Peyer's patch (tissue), 4 donors: ENCODE measurements around the gene CDH11. TPM values are rescaled to one million over a fixed set of nuclear protein-coding genes. Genes with fewer than 3 reads are reported as not detected.

Source experiments
- DNase-seq, 3 donors: peaks; one replicate each; pipeline ENCODE4 v3.0.0-alpha.2; 2017 to 2019
- H3K27ac ChIP-seq, 4 donors: fragments of 200-600 bp; sonication (generic); one replicate each; pipeline ENCODE4 v1.5.1; 2016 to 2019
- H3K27me3 ChIP-seq, 2 donors: fragments of 200-600 bp; sonication (generic); one replicate each; pipeline ENCODE4 v1.5.1; 2019
- H3K36me3 ChIP-seq, 3 donors: fragments of 200-600 bp; sonication (generic); one replicate each; pipeline ENCODE4 v1.5.1; 2016 to 2019
- H3K4me1 ChIP-seq, 4 donors: fragments of 200-600 bp; sonication (generic); one replicate each; pipeline ENCODE4 v1.5.1; 2016 to 2019
- H3K4me3 ChIP-seq, 4 donors: fragments of 200-600 bp; sonication (generic); 1 replicate in 3 of 4; 2 replicates in 1 of 4; pipeline ENCODE4 v1.5.1; 2016 to 2019; ENCODE audit warnings: mild to moderate bottlenecking in 1 of 4
- H3K9me3 ChIP-seq, 4 donors: fragments of 200-600 bp; sonication (generic); one replicate each; pipeline ENCODE4 v1.5.1; 2016 to 2019; ENCODE audit warnings: mild to moderate bottlenecking in 1 of 4
- CTCF ChIP-seq, 6 experiments: fragments of 450-650 bp in 4 of 6; fragments of 200-600 bp in 2 of 6; sonication (generic) in 1 of 6; IDR thresholded peaks; one replicate each; pipeline ENCODE4 v1.5.1; 2017 to 2019; ENCODE audit warnings: antibody characterized with exemption in 6 of 6, mild to moderate bottlenecking in 3 of 6, moderate library complexity in 1 of 6
- POLR2A ChIP-seq, 2 donors: fragments of 450-650 bp; IDR thresholded peaks; one replicate each; pipeline ENCODE4 v1.5.1; 2017; ENCODE audit warnings: antibody characterized with exemption in 2 of 2, mild to moderate bottlenecking in 2 of 2, moderate library complexity in 2 of 2
- total RNA-seq, 4 donors: library from RNA; depleted of rRNA; stranded (reverse); fragments of >200 nt; gene quantifications; one replicate each; pipeline ENCODE4 v1.1.0, GENCODE V29; 2016

Gene CDH11
- total RNA-seq, 4 donors from 2014 or later, result 2.1 to 16.5 (median 4.9) TPM

- TF ChIP-seq POLR2A (IDR thresholded peaks at IDR 0.05) (no peak), CTCF (IDR thresholded peaks at IDR 0.05) (no peak)
- no peaks in the 10 kb centered on the region for H3K27me3 ChIP-seq
- H3K4me3 ChIP-seq, result no peak overlapping the region
- H3K9me3 ChIP-seq, result no peaks in the 10 kb centered on the region
- no peak for DNase-seq
- no peaks in the 10 kb centered on the region for H3K36me3 ChIP-seq
- H3K27ac ChIP-seq, result no peak overlapping the region
- H3K4me1 ChIP-seq, result no peaks in the 10 kb centered on the region
These were observed 83.8 kb downstream of the CDH11 start for GRCh38 chr16:65038100-65038499.

GRCh38 chr16:65037556-65037955, 84.3 kb downstream of the CDH11 start:
- TF ChIP-seq POLR2A (IDR thresholded peaks at IDR 0.05) (no peak), CTCF (IDR thresholded peaks at IDR 0.05) (no peak)
- Histone ChIP-seq H3K27me3 (no peaks in the 10 kb centered on the region), H3K9me3 (no peaks in the 10 kb centered on the region), H3K4me1 (no peaks in the 10 kb centered on the region), H3K36me3 (no peaks in the 10 kb centered on the region), H3K4me3 (no peak overlapping the region), H3K27ac (no peak overlapping the region)
- no peak for DNase-seq

GRCh38 chr16:65034915-65035314, 86.9 kb downstream of the CDH11 start:
- Histone ChIP-seq H3K27ac (no peak overlapping the region), H3K27me3 (no peaks in the 10 kb centered on the region), H3K9me3 (no peaks in the 10 kb centered on the region), H3K4me3 (no peak overlapping the region), H3K36me3 (no peaks in the 10 kb centered on the region), H3K4me1 (no peaks in the 10 kb centered on the region)
- no peak for TF ChIP-seq POLR2A (IDR thresholded peaks at IDR 0.05)
- TF ChIP-seq CTCF (IDR thresholded peaks at IDR 0.05), result no peak
- DNase-seq, result no peak

DNA sequence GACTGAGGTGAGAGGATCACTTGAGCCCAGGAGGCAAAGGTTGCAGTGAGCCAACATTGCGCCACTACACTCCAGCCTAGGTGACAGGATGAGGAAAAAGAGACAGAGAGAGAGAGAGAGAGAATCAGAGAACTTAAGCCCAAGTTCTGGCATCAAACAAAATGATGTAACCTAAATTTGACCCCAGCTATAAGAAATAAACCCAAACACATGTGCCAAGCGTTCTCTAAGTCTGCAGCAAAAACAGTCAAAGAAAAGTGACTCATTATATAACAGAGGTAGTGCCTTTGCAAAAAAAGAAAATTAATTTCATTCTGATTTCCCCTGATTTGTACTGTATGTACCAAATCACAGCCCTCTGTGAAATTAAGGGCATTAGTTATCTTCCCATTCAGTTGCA, 89.5 kb downstream of the CDH11 start:
- no peak for TF ChIP-seq POLR2A (IDR thresholded peaks at IDR 0.05)
- TF ChIP-seq CTCF (IDR thresholded peaks at IDR 0.05), result no peak
- H3K4me3 ChIP-seq, result no peak overlapping the region
- H3K9me3 ChIP-seq, result no peaks in the 10 kb centered on the region
- no peak for DNase-seq
- H3K27ac ChIP-seq, result no peak overlapping the region
- no peaks in the 10 kb centered on the region for H3K36me3 ChIP-seq
- H3K4me1 ChIP-seq, result no peaks in the 10 kb centered on the region
- H3K27me3 ChIP-seq, result no peaks in the 10 kb centered on the region

- Histone ChIP-seq H3K27ac (no peak overlapping the region), H3K4me3 (no peak overlapping the region), H3K36me3 (no peaks in the 10 kb centered on the region), H3K4me1 (no peaks in the 10 kb centered on the region), H3K27me3 (no peaks in the 10 kb centered on the region), H3K9me3 (no peaks in the 10 kb centered on the region)
- DNase-seq, result no peak
- TF ChIP-seq CTCF (IDR thresholded peaks at IDR 0.05) (no peak), POLR2A (IDR thresholded peaks at IDR 0.05) (no peak)
These were observed 97.1 kb downstream of the CDH11 start for GRCh38 chr16:65024767-65025178.

GRCh38 chr16:65023802-65024201, 98.1 kb downstream of the CDH11 start:
- Histone ChIP-seq H3K4me3 (no peak overlapping the region), H3K9me3 (no peaks in the 10 kb centered on the region), H3K27me3 (no peaks in the 10 kb centered on the region), H3K4me1 (no peaks in the 10 kb centered on the region), H3K36me3 (no peaks in the 10 kb centered on the region), H3K27ac (no peak overlapping the region)
- no peak for TF ChIP-seq CTCF (IDR thresholded peaks at IDR 0.05)
- TF ChIP-seq POLR2A (IDR thresholded peaks at IDR 0.05), result no peak
- no peak for DNase-seq
